ENCODE data around the gene OVCA2.

The OVCA2 gene

GRCh38 chr17:2067608-2068024, 25.8 kb downstream of the OVCA2 start:
- no peak for DNase-seq

GRCh38 chr17:2068031-2068518, 26.3 kb downstream of the OVCA2 start:
- DNase-seq = no peak

- no peak for DNase-seq
Measured at GRCh38 chr17:2068519-2069051, 26.8 kb downstream of the OVCA2 start.

- DNase-seq = peak; percentile 52
Measured at GRCh38 chr17:2070241-2071023, 28.6 kb downstream of the OVCA2 start.

GRCh38 chr17:2071024-2071385, 29.2 kb downstream of the OVCA2 start:
- no peak for DNase-seq

DNA sequence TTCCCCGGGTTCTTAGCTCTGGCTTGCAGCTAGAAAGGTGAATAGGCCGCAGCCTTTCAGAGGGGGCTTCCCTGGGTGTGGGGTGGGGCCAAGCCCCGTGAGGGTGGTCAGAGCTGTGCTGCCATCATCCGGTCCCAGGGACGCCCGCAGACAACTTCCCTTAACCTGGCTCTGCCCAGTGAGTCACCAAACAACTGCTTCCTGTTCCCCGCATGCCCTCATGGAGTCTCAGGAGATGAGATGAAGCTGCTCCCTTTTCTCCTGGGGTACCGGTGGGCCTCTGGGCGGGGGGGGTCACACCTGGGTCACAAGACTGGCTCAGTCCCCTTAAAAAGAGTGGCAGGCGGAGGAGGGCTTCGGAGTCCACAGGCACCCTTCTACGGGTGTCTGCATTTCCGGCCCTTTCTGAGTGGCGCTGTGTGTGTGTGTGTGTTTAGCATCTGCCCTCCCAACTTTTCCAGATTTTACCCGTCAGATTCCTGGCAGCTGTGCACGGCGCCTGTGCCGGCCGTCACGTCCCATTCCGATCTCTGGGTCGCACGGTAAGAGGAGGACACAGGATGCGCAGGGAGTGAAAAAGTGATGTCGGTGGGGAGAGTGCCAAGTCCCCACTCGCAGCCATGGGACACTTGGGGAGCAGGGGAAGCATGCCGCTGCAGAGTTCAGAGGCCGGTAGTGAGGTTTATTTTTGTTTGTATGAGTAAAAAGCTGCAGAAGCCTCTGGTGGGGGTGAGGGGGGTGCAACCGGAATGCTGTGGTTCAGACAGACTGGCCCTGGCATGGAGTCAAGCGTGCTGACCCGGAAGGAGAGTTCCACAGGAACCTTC, 29.8 kb downstream of the OVCA2 start:
- no peak for DNase-seq

DNA sequence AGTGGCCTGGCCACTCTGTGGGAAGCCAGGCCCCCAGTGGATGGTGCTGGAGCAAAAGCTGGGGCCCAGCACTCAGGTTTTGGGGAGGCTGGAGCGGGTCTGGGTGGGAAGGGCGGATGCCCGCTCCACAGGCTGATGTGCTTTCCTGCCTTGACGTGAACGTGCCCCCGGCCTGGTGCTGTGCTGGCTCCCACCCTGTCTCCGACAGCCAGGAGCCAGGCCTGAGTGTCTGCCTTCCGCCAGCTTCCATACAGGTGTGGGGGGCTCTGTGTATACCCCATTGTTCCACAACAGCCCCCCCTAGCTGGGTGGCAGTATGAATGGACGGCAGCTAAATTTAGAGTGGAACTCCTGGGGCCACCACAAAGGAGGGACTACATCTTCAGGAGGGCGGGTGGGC, 33.1 kb downstream of the OVCA2 start:
- DNase-seq = no peak

DNA sequence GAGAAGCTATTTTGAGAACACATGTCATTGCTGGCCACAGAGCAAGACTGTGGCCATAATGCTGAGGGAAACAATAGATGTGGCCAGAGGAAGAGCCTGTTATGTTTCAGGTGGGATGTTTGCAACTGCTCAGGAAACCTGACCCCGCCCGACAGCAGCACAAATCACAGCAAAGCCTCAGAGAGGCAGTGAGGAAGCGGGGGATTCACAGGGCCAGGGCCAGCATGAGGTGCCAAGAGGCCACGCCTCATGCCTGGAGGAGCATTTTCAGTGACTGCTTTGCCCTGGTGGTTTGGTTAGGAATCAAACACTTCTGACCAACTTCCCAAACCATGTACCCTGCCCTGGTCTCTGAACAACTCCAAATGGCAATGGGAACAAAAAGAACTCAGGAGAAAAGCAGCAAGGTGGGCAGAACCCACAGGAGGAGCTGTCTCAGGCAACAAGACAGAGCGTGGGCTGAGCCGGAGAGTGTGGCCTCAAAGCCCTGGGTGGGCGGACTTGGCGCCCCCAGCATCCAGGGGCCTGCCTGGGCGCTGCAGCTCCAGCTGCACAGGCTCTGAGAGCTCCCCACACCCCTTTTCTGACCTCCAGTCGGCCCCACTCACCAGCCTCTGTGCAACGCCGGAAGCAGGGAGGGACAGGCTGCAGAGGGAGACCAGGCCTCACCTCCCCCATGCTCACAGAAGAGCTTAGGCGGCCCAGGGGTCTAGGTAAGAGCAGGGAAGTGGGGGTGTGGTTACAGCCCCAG, 33.7 kb downstream of the OVCA2 start:
- DNase-seq = no peak

DNA sequence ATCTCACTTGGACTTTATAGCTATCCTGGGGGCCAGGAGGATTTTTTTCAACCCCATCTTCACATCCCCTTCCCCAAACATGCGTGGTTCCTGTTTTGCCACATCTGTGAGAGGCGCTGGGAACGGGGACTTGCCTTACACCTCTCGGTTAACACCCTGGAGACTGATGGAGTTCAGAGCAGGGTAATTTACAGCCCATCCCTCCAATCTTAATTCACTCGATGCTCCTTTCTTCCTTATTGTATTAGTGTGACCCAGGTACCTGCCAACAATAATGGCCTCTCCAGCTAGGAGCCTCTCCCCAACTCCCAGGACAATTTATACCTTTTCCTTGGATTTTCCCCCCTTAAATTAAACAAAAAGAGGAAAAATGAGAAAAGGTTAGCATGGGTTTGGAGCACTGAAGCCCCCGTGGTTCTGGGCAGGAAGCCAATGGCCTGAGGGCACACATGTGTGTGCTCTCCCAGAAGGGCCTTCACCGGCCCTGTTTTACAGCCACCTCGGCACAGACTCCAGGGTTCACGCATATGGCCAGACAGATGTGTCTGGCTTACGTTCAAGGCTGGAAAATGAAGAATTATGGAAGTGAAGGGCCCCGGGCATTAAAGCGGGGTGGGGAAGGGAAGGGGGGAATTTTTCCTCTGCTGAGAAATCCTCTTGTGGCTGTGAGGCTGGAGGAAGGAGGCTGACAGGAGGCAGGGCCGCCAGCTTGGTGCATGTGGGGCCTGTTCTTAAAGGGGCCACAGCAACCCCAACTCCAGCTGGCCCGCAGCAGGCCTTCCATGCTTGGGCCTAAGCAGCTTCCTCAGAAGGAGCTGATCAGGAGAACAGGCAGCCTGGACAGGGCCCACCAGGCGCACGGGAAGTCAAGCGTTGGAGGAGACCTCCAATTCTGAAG, 34.5 kb downstream of the OVCA2 start:
- no peak for DNase-seq

DNA sequence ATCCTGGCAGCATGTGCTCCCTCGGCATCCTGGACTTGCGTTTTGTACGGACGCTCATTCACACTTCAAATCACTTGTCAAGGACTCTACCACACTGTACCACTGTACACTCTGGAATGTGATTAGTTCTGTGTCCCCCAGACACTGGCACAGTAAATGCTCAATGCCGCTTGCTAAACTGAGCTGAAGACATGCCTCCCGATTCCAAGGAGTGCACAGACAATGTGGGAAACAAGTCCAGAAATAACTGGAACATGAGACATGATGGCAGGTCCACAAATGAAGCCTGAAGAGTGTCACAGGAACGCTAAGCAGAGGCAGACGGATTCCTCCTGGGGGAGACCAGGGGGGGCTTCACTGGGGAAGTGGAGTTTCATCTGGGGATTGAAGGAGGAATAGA, 35.2 kb downstream of the OVCA2 start:
- no peak for DNase-seq

- no peak for DNase-seq
Measured at GRCh38 chr17:2081564-2081963, 39.7 kb downstream of the OVCA2 start.

DNA sequence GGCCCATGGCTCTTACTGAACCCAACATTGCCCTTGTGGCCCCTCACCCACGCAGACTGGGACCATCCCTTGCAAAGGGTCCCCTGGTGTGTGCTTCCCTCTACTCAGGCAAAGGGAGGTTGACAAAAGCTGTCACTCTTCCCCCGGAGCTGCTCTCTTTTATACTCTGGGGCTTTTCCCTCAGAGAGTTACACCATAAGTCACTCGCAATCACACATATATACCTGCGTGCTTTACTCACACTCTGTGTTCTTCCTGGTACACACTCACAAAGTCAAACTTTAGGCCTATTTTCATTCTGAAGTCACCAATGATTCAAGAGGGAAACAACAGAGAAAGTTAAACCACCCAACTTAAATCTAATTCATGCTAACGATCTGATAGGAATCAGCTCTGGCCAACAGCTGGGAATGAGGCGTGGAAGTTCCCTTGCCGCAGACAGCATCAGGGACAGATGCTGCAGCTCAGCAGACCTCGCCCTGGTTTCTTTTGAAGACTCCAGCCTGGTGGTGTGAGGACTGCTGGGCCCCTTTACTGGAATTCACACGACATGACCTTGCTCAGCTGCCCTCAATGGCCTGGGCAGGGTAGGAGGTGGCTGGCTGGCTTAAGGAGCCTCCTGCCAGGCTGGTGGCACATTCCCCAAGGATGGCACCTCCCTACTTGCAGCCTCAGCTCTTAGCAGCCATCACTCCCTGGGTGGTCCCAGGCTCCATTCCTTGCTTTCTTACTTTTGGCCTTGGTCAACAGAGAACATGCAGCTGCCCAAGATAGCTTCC, 40.4 kb downstream of the OVCA2 start:
- no peak for DNase-seq

DNA sequence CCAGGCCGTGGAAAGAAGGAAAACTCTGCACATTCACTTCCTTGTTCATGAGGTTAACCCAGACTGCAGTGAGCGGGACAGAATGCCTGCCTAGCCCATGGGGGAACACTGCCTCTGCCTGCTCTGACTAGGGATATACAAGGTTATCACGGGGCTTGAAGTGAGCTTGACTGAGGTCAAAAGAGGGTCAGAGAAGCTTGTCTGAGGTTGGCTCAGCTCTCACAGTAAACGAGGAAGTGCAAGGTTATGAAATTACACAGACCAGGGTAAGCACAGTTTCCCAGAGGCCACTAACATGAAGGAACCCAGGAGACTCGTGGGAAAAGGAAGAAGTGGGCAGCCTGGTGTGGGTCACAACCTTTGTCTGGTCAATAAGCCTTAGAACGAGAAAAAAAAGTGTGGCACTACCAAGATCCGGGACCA, 41.8 kb downstream of the OVCA2 start:
- DNase-seq = no peak

DNA sequence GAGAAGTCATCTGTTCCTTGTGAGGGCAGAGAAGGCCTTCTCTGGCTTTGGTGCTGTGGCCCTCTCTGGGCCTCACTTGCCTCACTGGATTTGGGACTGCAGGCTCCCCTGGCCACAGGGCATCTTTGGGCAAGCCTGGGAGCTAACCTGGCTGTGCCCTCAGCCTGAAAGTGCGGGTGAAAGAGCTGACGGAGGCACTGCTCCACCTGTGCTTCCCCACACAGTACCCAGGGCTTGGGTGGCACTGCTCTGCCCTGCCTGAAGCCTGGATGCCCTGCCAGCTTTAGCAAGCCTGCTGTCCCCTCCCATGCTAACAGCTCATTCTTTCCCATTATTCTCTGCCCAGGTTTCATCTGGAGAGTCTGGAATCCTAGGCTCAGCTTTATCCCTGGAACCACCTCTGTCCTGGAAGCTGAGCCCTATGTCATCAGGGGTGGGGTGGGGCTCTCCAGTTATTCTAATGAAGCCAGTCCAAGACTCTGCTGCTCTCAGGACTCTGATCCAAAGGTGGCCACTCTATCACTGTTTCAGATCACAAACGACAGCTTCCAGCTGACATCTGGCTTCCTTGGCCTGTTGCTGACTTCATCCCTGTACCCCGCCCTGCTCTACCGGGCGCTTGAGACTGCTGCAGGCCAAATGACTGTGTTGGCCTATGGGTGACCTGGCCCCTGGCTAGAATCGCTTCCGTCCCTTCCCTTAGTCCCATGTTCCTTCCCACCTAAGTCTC, 42.4 kb downstream of the OVCA2 start:
- DNase-seq = no peak

DNA sequence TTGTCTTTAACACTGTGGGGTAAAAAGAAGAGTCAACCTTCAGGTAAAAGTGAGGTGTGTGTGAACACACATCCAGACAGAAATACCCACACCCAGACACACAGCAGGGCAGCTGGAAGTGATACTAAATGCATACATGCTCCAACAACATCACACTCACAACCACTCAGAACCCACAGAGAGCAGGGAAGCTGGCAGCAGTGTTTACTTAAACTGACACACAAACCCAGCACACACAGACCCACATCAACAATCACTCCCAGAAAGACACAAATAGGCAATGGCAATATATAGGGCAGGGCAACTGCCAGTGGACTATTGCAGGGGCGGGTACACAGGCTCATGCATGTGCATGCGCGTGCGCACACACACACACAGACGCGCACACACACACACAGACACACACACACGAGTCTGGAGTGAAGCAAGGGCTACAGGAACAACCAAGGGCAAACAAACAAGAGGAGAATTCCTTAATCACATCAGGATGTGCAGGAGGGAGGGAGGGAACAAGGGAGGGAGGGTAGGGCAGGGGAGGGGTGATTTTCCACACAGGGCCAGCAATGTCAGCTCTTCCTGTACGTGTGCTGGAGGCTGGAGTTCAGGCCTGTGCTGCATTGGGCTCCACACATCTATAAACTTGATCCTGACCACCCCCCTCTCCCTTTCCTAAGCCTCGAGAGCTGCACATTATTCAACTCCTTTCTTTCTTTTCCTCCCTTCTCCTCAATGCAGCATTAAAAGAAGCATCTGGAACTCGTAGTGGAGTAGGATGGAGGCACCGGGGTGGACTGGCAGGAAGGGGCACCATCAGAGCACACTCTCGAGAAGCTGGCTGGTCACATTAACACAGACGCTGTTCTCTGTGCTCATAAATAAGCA, 43.2 kb downstream of the OVCA2 start:
- no peak for DNase-seq

DNA sequence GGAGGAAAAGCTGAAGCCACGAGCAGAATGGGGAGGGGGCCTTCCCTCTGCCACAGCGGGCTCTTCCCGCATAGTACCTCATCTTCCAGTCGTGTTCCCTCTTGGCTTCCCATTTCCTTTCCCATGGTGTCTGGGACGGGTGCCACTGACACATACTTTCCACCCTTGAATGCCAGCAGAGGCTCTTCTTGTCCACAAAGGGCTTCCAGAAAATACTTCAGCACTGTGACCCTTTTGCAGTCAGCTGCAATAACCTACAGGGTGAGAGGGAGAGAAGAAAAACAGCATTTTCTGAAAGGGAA, 43.8 kb downstream of the OVCA2 start:
- DNase-seq = no peak

GRCh38 chr17:2086306-2086705, 44.5 kb downstream of the OVCA2 start:
- no peak for DNase-seq

- peak; percentile 33 for DNase-seq
Measured at GRCh38 chr17:2087597-2088211, 45.9 kb downstream of the OVCA2 start.

DNA sequence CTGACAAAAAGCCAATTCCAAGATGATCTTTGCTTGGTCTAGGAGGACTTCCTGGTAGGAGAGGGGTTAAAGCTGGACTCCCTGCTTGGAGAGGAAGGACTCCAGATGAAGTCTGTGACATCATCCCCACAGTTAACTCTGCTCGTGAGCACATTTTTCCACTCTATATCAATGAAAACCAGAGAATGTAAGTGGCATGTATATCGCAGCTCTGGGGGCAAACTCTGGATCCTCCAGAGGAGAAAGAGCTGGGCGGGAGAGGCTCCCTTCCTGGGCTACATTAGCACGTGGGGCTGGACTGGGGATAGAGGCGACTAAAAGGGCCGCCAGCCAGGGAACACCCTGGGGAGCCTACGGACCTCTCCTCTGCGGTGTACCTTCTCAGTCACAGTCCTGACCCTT, 47.2 kb downstream of the OVCA2 start:
- no peak for DNase-seq

Measured in activated naive CD4-positive, alpha-beta T cell treated with anti-CD3 and anti-CD28 coated beads, Interleukin-2, amount 50 U/mL, for 16 hours (primary cell).